Right lobe of liver (tissue), 4 donors: ENCODE measurements around the gene RNF141.

Experiments used
- POLR2A ChIP-seq: fragments of 450-650 bp; IDR thresholded peaks from one replicate; pipeline ENCODE4 v1.6.1; 2017; ENCODE audit warnings: antibody characterized with exemption, mild to moderate bottlenecking
- TF ChIP-seq, protein P1 (sequence below), 4 donors: fragments of 200-600 bp in 3 of 4; fragments of 450-650 bp in 1 of 4; IDR thresholded peaks; one replicate each; pipeline versions ENCODE4 v1.5.1 to v1.8.0; 2016 to 2022; ENCODE audit warnings: antibody characterized with exemption in 4 of 4, mild to moderate bottlenecking in 2 of 4
- donor health status: DM: no; HTN: no; CAD: no.
- donor health status: DM: no; HTN: no; CAD: no.
- donor health status: DM: no; HTN: yes; CAD: no.

DNA sequence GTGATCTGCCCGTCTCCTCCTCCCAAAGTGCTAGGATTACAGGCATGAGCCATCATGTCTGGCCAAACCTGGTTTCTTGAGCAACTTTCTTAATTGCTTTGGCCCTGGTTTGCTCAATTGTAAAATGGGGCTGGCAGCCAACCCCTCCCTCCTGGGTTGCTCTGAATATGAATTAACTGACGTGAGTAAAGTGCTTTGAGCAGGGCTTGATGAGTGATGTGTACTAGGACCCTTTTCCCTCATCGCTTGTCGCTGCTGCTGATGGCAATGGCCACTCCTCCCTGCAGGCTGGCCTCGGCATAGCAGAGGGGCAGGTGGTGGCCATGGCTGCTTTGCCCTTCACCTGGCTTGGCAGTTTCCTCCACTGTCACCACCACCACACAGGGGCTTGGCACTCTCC is 41.5 kb downstream of the RNF141 start:
- TF ChIP-seq, protein P1, sequence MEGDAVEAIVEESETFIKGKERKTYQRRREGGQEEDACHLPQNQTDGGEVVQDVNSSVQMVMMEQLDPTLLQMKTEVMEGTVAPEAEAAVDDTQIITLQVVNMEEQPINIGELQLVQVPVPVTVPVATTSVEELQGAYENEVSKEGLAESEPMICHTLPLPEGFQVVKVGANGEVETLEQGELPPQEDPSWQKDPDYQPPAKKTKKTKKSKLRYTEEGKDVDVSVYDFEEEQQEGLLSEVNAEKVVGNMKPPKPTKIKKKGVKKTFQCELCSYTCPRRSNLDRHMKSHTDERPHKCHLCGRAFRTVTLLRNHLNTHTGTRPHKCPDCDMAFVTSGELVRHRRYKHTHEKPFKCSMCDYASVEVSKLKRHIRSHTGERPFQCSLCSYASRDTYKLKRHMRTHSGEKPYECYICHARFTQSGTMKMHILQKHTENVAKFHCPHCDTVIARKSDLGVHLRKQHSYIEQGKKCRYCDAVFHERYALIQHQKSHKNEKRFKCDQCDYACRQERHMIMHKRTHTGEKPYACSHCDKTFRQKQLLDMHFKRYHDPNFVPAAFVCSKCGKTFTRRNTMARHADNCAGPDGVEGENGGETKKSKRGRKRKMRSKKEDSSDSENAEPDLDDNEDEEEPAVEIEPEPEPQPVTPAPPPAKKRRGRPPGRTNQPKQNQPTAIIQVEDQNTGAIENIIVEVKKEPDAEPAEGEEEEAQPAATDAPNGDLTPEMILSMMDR (IDR thresholded peaks at IDR 0.05), result no peak
- no peak for TF ChIP-seq POLR2A
